Naive thymus-derived CD4-positive, alpha-beta T cell (primary cell): ENCODE data around the gene RTN1. TPM values are rescaled to one million over a fixed set of nuclear protein-coding genes. Genes with fewer than 3 reads are reported as not detected.

ENCODE experiments used
- ATAC-seq: fragments of 150-1000 bp; cut with Tn5 transposase; 2 replicates; pipeline ENCODE4 v1.10.0; 2021; ENCODE audit warnings: mild to moderate bottlenecking, moderate library complexity
- CTCF ChIA-PET: fragments of 350-600 bp; sonication (Branson Sonifier 250); formaldehyde crosslinking; loops from one replicate; lab custom pipeline; 2021; ENCODE audit warnings: antibody characterized with exemption; lab: Charles Lee
- POLR2A ChIA-PET: fragments of 350-600 bp; sonication (Branson Sonifier 250); formaldehyde crosslinking; loops from one replicate; lab custom pipeline; 2021; ENCODE audit warnings: antibody characterized with exemption, inconsistent platforms; lab: Charles Lee
- DNase-seq, 9 donors: peaks; one replicate each; pipeline versions ENCODE4 v3.0.0 to v3.0.0-alpha.2; 2020 to 2022; ENCODE audit warnings: mixed read lengths in 1 of 9
- H3K27ac ChIP-seq: one replicate; pipeline ENCODE4 v1.7.0; 2013; ENCODE audit warnings: mild to moderate bottlenecking, low read depth, low read length, moderate library complexity
- H3K27me3 ChIP-seq, 2 donors: one replicate each; pipeline ENCODE4 v1.7.0; 2013; ENCODE audit warnings: low read length in 2 of 2, mild to moderate bottlenecking in 2 of 2, moderate library complexity in 2 of 2; ENCODE audit not compliant: control insufficient read depth in 2 of 2, insufficient read depth in 2 of 2
- H3K36me3 ChIP-seq, 3 experiments: 1 replicate in 2 of 3; 2 replicates in 1 of 3; pipeline ENCODE4 v1.7.0; 2013; ENCODE audit warnings: low read length in 3 of 3, mild to moderate bottlenecking in 3 of 3, moderate library complexity in 1 of 3; ENCODE audit not compliant: insufficient read depth in 3 of 3, control insufficient read depth in 2 of 3
- H3K4me1 ChIP-seq, 2 donors: one replicate each; pipeline ENCODE4 v1.7.0; 2013; ENCODE audit warnings: low read length in 2 of 2, mild to moderate bottlenecking in 2 of 2, moderate library complexity in 1 of 2; ENCODE audit not compliant: control insufficient read depth in 2 of 2, insufficient read depth in 2 of 2
- H3K4me3 ChIP-seq: 2 replicates; pipeline ENCODE4 v1.7.0; 2013; ENCODE audit warnings: mild to moderate bottlenecking, low read length
- H3K9me3 ChIP-seq, 3 experiments: 1 replicate in 2 of 3; 2 replicates in 1 of 3; pipeline ENCODE4 v1.7.0; 2013; ENCODE audit warnings: low read length in 3 of 3; ENCODE audit not compliant: control insufficient read depth in 2 of 3
- H3K27ac Mint-ChIP-seq, 9 donors: one replicate each; pipeline ENCODE4 v1.8.0; 2020 to 2022; ENCODE audit warnings: mixed read lengths in 9 of 9, mild to moderate bottlenecking in 8 of 9, moderate library complexity in 5 of 9, inconsistent platforms in 2 of 9
- H3K27me3 Mint-ChIP-seq, 5 donors: one replicate each; pipeline ENCODE4 v1.8.0; 2021 to 2022; ENCODE audit warnings: mixed read lengths in 5 of 5, mild to moderate bottlenecking in 1 of 5
- H3K36me3 Mint-ChIP-seq, 5 donors: one replicate each; pipeline ENCODE4 v1.8.0; 2020 to 2022; ENCODE audit warnings: mixed read lengths in 5 of 5, mild to moderate bottlenecking in 3 of 5, inconsistent platforms in 1 of 5
- H3K4me1 Mint-ChIP-seq, 7 donors: one replicate each; pipeline ENCODE4 v1.8.0; 2020 to 2022; ENCODE audit warnings: mixed read lengths in 7 of 7, mild to moderate bottlenecking in 3 of 7, inconsistent platforms in 1 of 7
- H3K4me3 Mint-ChIP-seq, 10 donors: one replicate each; pipeline ENCODE4 v1.8.0; 2020 to 2022; ENCODE audit warnings: mild to moderate bottlenecking in 10 of 10, mixed read lengths in 10 of 10, moderate library complexity in 6 of 10, inconsistent platforms in 2 of 10
- H3K9me3 Mint-ChIP-seq, 11 donors: one replicate each; pipeline ENCODE4 v1.8.0; 2020 to 2022; ENCODE audit warnings: mixed read lengths in 11 of 11, mild to moderate bottlenecking in 4 of 11, inconsistent platforms in 1 of 11, moderate library complexity in 1 of 11
- intact Hi-C, 2 donors: fragments of 100-400 bp; cut with micrococcal nuclease; formaldehyde crosslinking; loops; one replicate each; pipeline ENCODE4 v1.15.1; 2023
- polyA plus RNA-seq, 2 donors: library from polyadenylated mRNA; unstranded; fragments of 300-500 nt; fragmentation: Illumina TruSeq; gene quantifications; one replicate each; pipeline ENCODE4 v1.2.3, GENCODE V29; 2021
- total RNA-seq, 6 experiments: library from RNA in 5 of 6; stranded (reverse) in 5 of 6; gene quantifications; 1 replicate in 5 of 6; 2 replicates in 1 of 6; pipeline ENCODE4 v1.2.3 and lab custom pipeline; 2021 to 2026

RTN1 gene
- total and polyA plus RNA-seq, 7 experiments from 2014 or later = 0.24 to 9.4 (median 0.77) TPM; not detected in 3

DNA sequence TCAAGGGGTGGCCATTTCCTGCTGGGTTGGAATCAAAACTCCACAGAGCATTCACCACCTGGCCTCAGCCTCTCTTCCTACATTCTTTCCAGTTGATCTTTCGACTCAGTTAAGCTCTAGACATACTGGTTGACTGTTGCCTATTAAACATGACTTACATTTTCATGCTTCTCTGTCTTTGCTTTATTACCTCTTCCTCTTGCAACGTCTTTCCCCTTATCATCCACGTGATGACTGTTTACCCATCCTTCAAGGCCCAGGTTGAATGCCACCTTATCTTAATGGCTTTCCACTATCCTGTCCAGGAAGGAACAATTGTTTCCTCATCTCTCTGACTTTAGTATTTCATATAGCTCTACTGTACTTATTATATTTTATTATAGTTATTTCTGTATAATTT lies 269.5 kb downstream of the RTN1 start:
- no peaks in the 10 kb centered on the region for H3K27me3 ChIP-seq
- POLR2A ChIA-PET = no interaction called here
- Mint-ChIP-seq H3K27me3 (peaks cover 8 to 28% (median 13%) of the 10 kb centered on the region in 5 donors), H3K36me3 (no peaks in the 10 kb centered on the region), H3K9me3 (peaks cover 0 to 2% (median 0%) of the 10 kb centered on the region in 11 donors), H3K27ac (no peak overlapping the region), H3K4me1 (peaks cover 0 to 1% (median 0%) of the 10 kb centered on the region in 7 donors), H3K4me3 (no peak overlapping the region)
- no peaks in the 10 kb centered on the region for H3K36me3 ChIP-seq
- CTCF ChIA-PET = no interaction called here
- H3K27ac ChIP-seq = no peak overlapping the region
- H3K4me1 ChIP-seq = no peaks in the 10 kb centered on the region
- intact Hi-C loops = no loop called here
- no peak for ATAC-seq
- no peak for DNase-seq
- H3K9me3 ChIP-seq = no peaks in the 10 kb centered on the region
- no peak overlapping the region for H3K4me3 ChIP-seq

- H3K27ac Mint-ChIP-seq = no peak overlapping the region
- H3K27me3 Mint-ChIP-seq = peaks cover 8 to 33% (median 14%) of the 10 kb centered on the region in 5 donors
- H3K9me3 ChIP-seq = no peaks in the 10 kb centered on the region
- H3K4me3 ChIP-seq = no peak overlapping the region
- H3K4me3 Mint-ChIP-seq = no peak overlapping the region
- ChIA-PET CTCF (no interaction called here), POLR2A (no interaction called here)
- H3K36me3 ChIP-seq = no peaks in the 10 kb centered on the region
- DNase-seq (no peak), ATAC-seq (no peak)
- H3K9me3 Mint-ChIP-seq = peaks cover 0 to 2% (median 0%) of the 10 kb centered on the region in 11 donors
- H3K4me1 ChIP-seq = no peaks in the 10 kb centered on the region
- intact Hi-C loops = no loop called here
- no peaks in the 10 kb centered on the region for H3K27me3 ChIP-seq
- H3K4me1 Mint-ChIP-seq = peaks cover 0 to 1% (median 0%) of the 10 kb centered on the region in 7 donors
- H3K36me3 Mint-ChIP-seq = no peaks in the 10 kb centered on the region
- H3K27ac ChIP-seq = no peak overlapping the region
Observed at GRCh38 chr14:59600211-59600945, 270.2 kb downstream of the RTN1 start.

GRCh38 chr14:59595071-59595470 lies 275.5 kb downstream of the RTN1 start:
- ATAC-seq = no peak
- peaks cover 0 to 11% (median 5%) of the 10 kb centered on the region in 11 donors for H3K9me3 Mint-ChIP-seq
- H3K4me1 ChIP-seq = no peaks in the 10 kb centered on the region
- CTCF ChIA-PET = no interaction called here
- H3K27ac Mint-ChIP-seq = no peak overlapping the region
- no peak overlapping the region for H3K4me3 ChIP-seq
- no peak overlapping the region for H3K27ac ChIP-seq
- no peak for DNase-seq
- H3K27me3 ChIP-seq = no peaks in the 10 kb centered on the region
- no peaks in the 10 kb centered on the region for H3K36me3 ChIP-seq
- H3K4me3 Mint-ChIP-seq = no peak overlapping the region
- H3K27me3 Mint-ChIP-seq = peaks cover 11 to 32% (median 17%) of the 10 kb centered on the region in 5 donors
- H3K36me3 Mint-ChIP-seq = peaks cover 0 to 6% (median 2%) of the 10 kb centered on the region in 5 donors
- no peaks in the 10 kb centered on the region for H3K4me1 Mint-ChIP-seq
- intact Hi-C loops = no loop called here
- peaks cover 0 to 6% (median 0%) of the 10 kb centered on the region in 3 experiments for H3K9me3 ChIP-seq
- POLR2A ChIA-PET = no interaction called here

DNA sequence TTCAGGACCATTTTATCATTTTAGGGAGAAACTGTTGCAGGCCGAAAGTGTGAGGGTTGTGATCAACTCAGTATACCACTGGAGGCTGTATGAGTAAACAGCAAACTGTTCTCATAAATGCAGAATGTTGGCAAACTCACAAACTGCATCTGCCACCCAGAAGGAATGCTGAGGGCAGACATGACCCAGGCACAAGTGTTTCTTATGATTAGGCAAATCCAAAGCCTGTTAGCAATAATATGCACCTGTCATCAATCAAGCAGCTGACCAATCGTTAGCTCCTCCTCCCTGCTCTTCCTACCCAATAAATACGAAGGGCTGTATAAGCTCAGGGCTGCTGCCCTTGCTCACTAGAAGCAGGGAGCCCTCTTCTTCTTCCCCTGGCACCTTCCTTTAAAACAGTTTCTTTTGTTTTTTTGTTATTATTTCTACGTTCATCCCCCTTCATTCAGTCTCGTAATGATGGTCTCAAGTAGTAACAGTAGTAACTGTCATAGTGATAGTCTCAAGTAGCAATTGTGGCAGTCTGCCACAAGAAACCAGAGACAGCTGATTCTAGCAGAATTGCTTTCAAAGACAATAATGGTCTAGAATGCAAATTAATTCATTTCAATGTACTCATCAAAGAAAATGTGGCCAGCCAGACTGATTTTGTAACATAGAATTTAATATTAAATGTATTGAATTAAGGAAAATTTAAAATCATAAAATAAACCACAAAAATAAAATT lies 278.8 kb downstream of the RTN1 start:
- no peak overlapping the region for H3K27ac Mint-ChIP-seq
- ChIA-PET CTCF (no interaction called here), POLR2A (interaction anchor here (0.7 kb wide), 1 partner anchor 11 kb away, joined by 3 read pairs; no protein-coding TSS in a partner anchor)
- peaks cover 0 to 11% (median 5%) of the 10 kb centered on the region in 11 donors for H3K9me3 Mint-ChIP-seq
- Histone ChIP-seq H3K9me3 (peaks cover 0 to 6% (median 0%) of the 10 kb centered on the region in 3 experiments), H3K4me1 (no peaks in the 10 kb centered on the region), H3K27ac (no peak overlapping the region), H3K36me3 (no peaks in the 10 kb centered on the region), H3K27me3 (no peaks in the 10 kb centered on the region), H3K4me3 (no peak overlapping the region)
- H3K4me3 Mint-ChIP-seq = no peak overlapping the region
- DNase-seq = no peak
- intact Hi-C loops = no loop called here
- peaks cover 4 to 18% (median 6%) of the 10 kb centered on the region in 5 donors for H3K27me3 Mint-ChIP-seq
- ATAC-seq = no peak
- H3K36me3 Mint-ChIP-seq = peaks cover 0 to 6% (median 2%) of the 10 kb centered on the region in 5 donors
- H3K4me1 Mint-ChIP-seq = peaks cover 0 to 9% (median 3%) of the 10 kb centered on the region in 7 donors

GRCh38 chr14:59588101-59588500 lies 282.5 kb downstream of the RTN1 start:
- H3K4me3 ChIP-seq = no peak overlapping the region
- Mint-ChIP-seq H3K27me3 (peaks cover 0 to 4% (median 0%) of the 10 kb centered on the region in 5 donors), H3K36me3 (peaks cover 0 to 6% (median 2%) of the 10 kb centered on the region in 5 donors), H3K9me3 (peaks cover 0 to 11% (median 5%) of the 10 kb centered on the region in 11 donors), H3K4me1 (peaks cover 6 to 24% (median 11%) of the 10 kb centered on the region in 7 donors), H3K4me3 (no peak overlapping the region), H3K27ac (no peak overlapping the region)
- no peaks in the 10 kb centered on the region for H3K27me3 ChIP-seq
- ATAC-seq (no peak), DNase-seq (no peak)
- intact Hi-C loops = no loop called here
- ChIA-PET POLR2A (no interaction called here), CTCF (no interaction called here)
- no peak overlapping the region for H3K27ac ChIP-seq
- H3K36me3 ChIP-seq = no peaks in the 10 kb centered on the region
- peaks cover 0 to 6% (median 0%) of the 10 kb centered on the region in 3 experiments for H3K9me3 ChIP-seq
- peaks cover 0 to 4% of the 10 kb centered on the region in 2 donors for H3K4me1 ChIP-seq

GRCh38 chr14:59585891-59586554 lies 284.6 kb downstream of the RTN1 start:
- H3K4me1 Mint-ChIP-seq = peaks cover 6 to 24% (median 13%) of the 10 kb centered on the region in 7 donors

More at GRCh38 chr14:59585891-59586554, 284.6 kb downstream of the RTN1 start:
- ChIA-PET POLR2A (interaction anchor here (1.3 kb wide), 1 partner anchor 8 kb away, joined by 3 read pairs; no protein-coding TSS in a partner anchor), CTCF (no interaction called here)
- peak overlapping the region; percentile 39 to 89 (median 78) for H3K4me3 Mint-ChIP-seq
- Histone ChIP-seq H3K27ac (no peak overlapping the region), H3K27me3 (no peaks in the 10 kb centered on the region), H3K36me3 (no peaks in the 10 kb centered on the region), H3K4me1 (peaks cover 0 to 4% of the 10 kb centered on the region in 2 donors), H3K9me3 (no peaks in the 10 kb centered on the region), H3K4me3 (peak overlapping the region; percentile 4)
- ATAC-seq (peak; percentile 49), DNase-seq (peak in 2 of 9 donors; percentile 4 to 7)
- peaks cover 0 to 4% (median 0%) of the 10 kb centered on the region in 11 donors for H3K9me3 Mint-ChIP-seq
- H3K27me3 Mint-ChIP-seq = peaks cover 0 to 5% (median 0%) of the 10 kb centered on the region in 5 donors
- H3K36me3 Mint-ChIP-seq = no peaks in the 10 kb centered on the region
- H3K27ac Mint-ChIP-seq = peak overlapping the region in 1 of 9 donors; percentile 41
- intact Hi-C loops = loop anchor here in 1 of 2 donors (2.0 kb wide), 1 partner anchor 333 kb away; no protein-coding TSS in a partner anchor
